Keratinocyte (primary cell): ENCODE measurements around the gene TMEM238L. TPM values are rescaled to one million over a fixed set of nuclear protein-coding genes. Genes with fewer than 3 reads are reported as not detected.

Source experiments
- DNase-seq: peaks from one replicate; pipeline ENCODE4 v3.0.0-alpha.2; 2011; ENCODE audit warnings: low read depth, missing footprints, low spot score
- FAIRE-seq: peaks from 2 replicates; lab custom pipeline; 2011; peaks lifted over from hg19 to GRCh38; lab: Jason Lieb, UNC
- H2AFZ ChIP-seq: 2 replicates; pipeline ENCODE4 v1.6.0; 2012; ENCODE audit warnings: low read length, control low read depth, inconsistent platforms; ENCODE audit not compliant: control insufficient read depth
- H3K27ac ChIP-seq: 2 replicates; pipeline ENCODE4 v1.5.1; 2011; ENCODE audit warnings: low read length; ENCODE audit not compliant: control insufficient read depth, insufficient read depth
- H3K27me3 ChIP-seq: 3 replicates; pipeline ENCODE4 v1.6.0; 2011; ENCODE audit warnings: low read length; ENCODE audit not compliant: control insufficient read depth, insufficient read depth; ENCODE audit errors: extremely low read depth
- H3K36me3 ChIP-seq, 2 experiments: 2 replicates in 1 of 2; 3 replicates in 1 of 2; pipeline ENCODE4 v1.5.1; 2011; ENCODE audit warnings: low read length in 2 of 2, mild to moderate bottlenecking in 1 of 2; ENCODE audit not compliant: control insufficient read depth in 2 of 2, insufficient read depth in 2 of 2; ENCODE audit errors: extremely low read depth in 1 of 2
- H3K4me1 ChIP-seq: 3 replicates; pipeline ENCODE4 v1.5.1; 2011; ENCODE audit warnings: low read length; ENCODE audit not compliant: control insufficient read depth, insufficient read depth; ENCODE audit errors: extremely low read depth
- H3K4me2 ChIP-seq: 3 replicates; pipeline ENCODE4 v1.6.0; 2011; ENCODE audit warnings: low read depth, low read length; ENCODE audit not compliant: control insufficient read depth, insufficient read depth; ENCODE audit errors: extremely low read depth
- H3K4me3 ChIP-seq, 3 experiments: fragments of 200-600 bp in 1 of 3; sonication (generic) in 1 of 3; 2 replicates in 2 of 3; 3 replicates in 1 of 3; pipeline ENCODE4 v1.5.1; 2011 to 2016; ENCODE audit warnings: low read length in 3 of 3, mild to moderate bottlenecking in 3 of 3, control low read depth in 2 of 3, inconsistent platforms in 1 of 3, low read depth in 1 of 3, mixed read lengths in 1 of 3, mixed run types in 1 of 3, moderate library complexity in 1 of 3; ENCODE audit not compliant: control insufficient read depth in 2 of 3, insufficient read depth in 2 of 3; ENCODE audit errors: extremely low read depth in 1 of 3
- H3K79me2 ChIP-seq: 2 replicates; pipeline ENCODE4 v1.6.0; 2012; ENCODE audit warnings: low read length; ENCODE audit not compliant: control insufficient read depth, insufficient read depth
- H3K9ac ChIP-seq: 3 replicates; pipeline ENCODE4 v1.6.0; 2011; ENCODE audit warnings: low read length; ENCODE audit not compliant: control insufficient read depth, insufficient read depth; ENCODE audit errors: extremely low read depth
- H3K9me1 ChIP-seq: 3 replicates; pipeline ENCODE4 v1.6.0; 2011; ENCODE audit warnings: low read length; ENCODE audit not compliant: control insufficient read depth, insufficient read depth; ENCODE audit errors: extremely low read depth
- H3K9me3 ChIP-seq: 2 replicates; pipeline ENCODE4 v1.5.1; 2012; ENCODE audit warnings: low read depth, low read length; ENCODE audit not compliant: control insufficient read depth
- H4K20me1 ChIP-seq: 3 replicates; pipeline ENCODE4 v1.6.0; 2011; ENCODE audit warnings: low read length; ENCODE audit not compliant: control insufficient read depth, insufficient read depth; ENCODE audit errors: extremely low read depth
- EZH2 ChIP-seq: IDR thresholded peaks from one replicate; pipeline ENCODE4 v1.6.1; 2012; ENCODE audit warnings: inconsistent platforms, mild to moderate bottlenecking, low read length, moderate library complexity
- dilution Hi-C: fragments of 300-500 bp; cut with MboI; formaldehyde crosslinking; loops from one replicate; pipeline ENCODE4 v1.7.0; 2020; ENCODE audit warnings: low sequenced_read_pairs; ENCODE audit not compliant: extremely low pct_ligation_motif_present
- polyA plus RNA-seq, 5 experiments: library from polyadenylated mRNA; depleted of rRNA in 3 of 5; stranded (reverse) in 3 of 5; stranded (forward) in 1 of 5; unstranded in 1 of 5; fragments of >200 nt; gene quantifications; 1 replicate in 1 of 5; 2 replicates in 3 of 5; 3 replicates in 1 of 5; pipeline versions ENCODE4 v1.2.1 to v1.2.3, GENCODE V29; 2011 to 2012; ENCODE audit warnings: missing spikeins in 2 of 5, low read depth in 1 of 5, low replicate concordance in 1 of 5
- TF ChIP-seq, protein P1 (sequence below), 3 experiments: IDR thresholded peaks in 1 of 3; conservative IDR thresholded peaks in 1 of 3; optimal IDR thresholded peaks in 1 of 3; 2 replicates in 2 of 3; 3 replicates in 1 of 3; pipeline versions ENCODE3 to v1.5.1; 2011; ENCODE audit warnings: low read length in 3 of 3, mild to moderate bottlenecking in 3 of 3, moderate library complexity in 2 of 3, control low read depth in 1 of 3, inconsistent platforms in 1 of 3; ENCODE audit not compliant: insufficient read depth in 2 of 3; ENCODE audit errors: extremely low read depth in 1 of 3

TMEM238L gene
- polyA plus RNA-seq, 1 donor (not counting 4 experiments of a cell fraction or from before 2014, with no cell fraction given): not detected

GRCh38 chr17:10836966-10837590 is 33.2 kb upstream of the TMEM238L start:
- no peak overlapping the region for H3K4me3 ChIP-seq
- peaks cover 5% of the 10 kb centered on the region for H3K27me3 ChIP-seq
- H3K79me2 ChIP-seq: no peaks in the 10 kb centered on the region
- H3K4me1 ChIP-seq: no peaks in the 10 kb centered on the region
- no peaks in the 10 kb centered on the region for H3K36me3 ChIP-seq
- no peak overlapping the region for H3K4me2 ChIP-seq
- no peak overlapping the region for H3K27ac ChIP-seq
- no peaks in the 10 kb centered on the region for H3K9me3 ChIP-seq
- no peak for DNase-seq
- no peak overlapping the region for H3K9ac ChIP-seq
- TF ChIP-seq EZH2: no peak
- FAIRE-seq: no peak
- no peaks in the 10 kb centered on the region for H3K9me1 ChIP-seq
- H2AFZ ChIP-seq: no peak overlapping the region
- H4K20me1 ChIP-seq: no peaks in the 10 kb centered on the region
- dilution Hi-C loops: no loop called here

DNA sequence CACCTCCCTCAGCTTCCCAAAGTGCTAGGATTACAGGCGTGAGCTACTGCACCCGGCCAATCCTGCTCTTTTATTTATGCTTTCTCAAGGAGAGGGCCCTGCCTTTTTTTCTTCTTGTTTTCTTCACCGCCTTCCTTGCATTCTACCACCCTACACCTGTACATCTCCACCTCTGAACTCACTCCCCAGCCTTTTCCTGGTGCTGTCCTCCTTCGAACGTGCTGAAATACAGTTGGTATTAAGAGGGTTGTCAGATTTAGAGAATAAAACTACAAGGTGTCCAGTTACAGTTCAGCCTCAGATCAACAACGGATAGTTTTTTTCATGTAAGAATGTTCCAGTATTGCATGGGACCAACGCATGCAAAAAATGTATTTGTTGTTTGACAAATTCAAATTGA is 32.2 kb upstream of the TMEM238L start:
- DNase-seq (no peak), FAIRE-seq (no peak)
- Histone ChIP-seq H3K27me3 (peaks cover 5% of the 10 kb centered on the region), H3K9me3 (no peaks in the 10 kb centered on the region), H3K4me1 (no peaks in the 10 kb centered on the region), H3K4me3 (no peak overlapping the region), H3K36me3 (no peaks in the 10 kb centered on the region), H3K27ac (no peak overlapping the region), H3K79me2 (no peaks in the 10 kb centered on the region), H4K20me1 (no peaks in the 10 kb centered on the region), H3K4me2 (no peak overlapping the region), H3K9me1 (no peaks in the 10 kb centered on the region), H3K9ac (no peak overlapping the region), H2AFZ (no peak overlapping the region)
- dilution Hi-C loops: no loop called here
- TF ChIP-seq EZH2: no peak
- TF ChIP-seq, protein P1, sequence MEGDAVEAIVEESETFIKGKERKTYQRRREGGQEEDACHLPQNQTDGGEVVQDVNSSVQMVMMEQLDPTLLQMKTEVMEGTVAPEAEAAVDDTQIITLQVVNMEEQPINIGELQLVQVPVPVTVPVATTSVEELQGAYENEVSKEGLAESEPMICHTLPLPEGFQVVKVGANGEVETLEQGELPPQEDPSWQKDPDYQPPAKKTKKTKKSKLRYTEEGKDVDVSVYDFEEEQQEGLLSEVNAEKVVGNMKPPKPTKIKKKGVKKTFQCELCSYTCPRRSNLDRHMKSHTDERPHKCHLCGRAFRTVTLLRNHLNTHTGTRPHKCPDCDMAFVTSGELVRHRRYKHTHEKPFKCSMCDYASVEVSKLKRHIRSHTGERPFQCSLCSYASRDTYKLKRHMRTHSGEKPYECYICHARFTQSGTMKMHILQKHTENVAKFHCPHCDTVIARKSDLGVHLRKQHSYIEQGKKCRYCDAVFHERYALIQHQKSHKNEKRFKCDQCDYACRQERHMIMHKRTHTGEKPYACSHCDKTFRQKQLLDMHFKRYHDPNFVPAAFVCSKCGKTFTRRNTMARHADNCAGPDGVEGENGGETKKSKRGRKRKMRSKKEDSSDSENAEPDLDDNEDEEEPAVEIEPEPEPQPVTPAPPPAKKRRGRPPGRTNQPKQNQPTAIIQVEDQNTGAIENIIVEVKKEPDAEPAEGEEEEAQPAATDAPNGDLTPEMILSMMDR (optimal IDR thresholded peaks at IDR 0.05 in 1 of 3, IDR thresholded peaks at IDR 0.05 in 1 of 3, conservative IDR thresholded peaks at IDR 0.05 in 1 of 3; ENCODE audit: extremely low read depth in 1 of 3, insufficient read depth in 2 of 3, low read length in 3 of 3): no peak

DNA sequence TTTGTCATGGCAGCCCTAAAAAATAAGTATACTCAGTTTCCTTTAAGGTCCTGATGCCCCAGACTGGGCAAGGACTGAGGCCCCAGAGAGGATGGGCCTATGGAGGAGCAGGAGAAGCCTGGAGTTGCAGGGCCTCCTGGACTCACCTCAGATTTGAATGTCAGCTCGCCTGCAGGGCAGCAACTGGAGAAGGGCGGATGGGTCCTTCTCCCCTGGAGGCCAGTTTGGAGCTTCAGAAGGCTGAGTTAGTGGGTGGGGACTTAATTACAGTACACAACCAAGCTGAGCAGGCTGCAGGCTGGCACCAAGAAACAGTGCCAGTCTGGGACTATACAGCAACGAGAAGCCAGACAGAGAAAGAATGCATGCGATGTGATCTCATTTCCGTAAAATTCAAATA is 27.8 kb upstream of the TMEM238L start:
- Histone ChIP-seq H3K4me3 (no peak overlapping the region), H3K36me3 (no peaks in the 10 kb centered on the region), H3K9ac (no peak overlapping the region), H3K27me3 (no peaks in the 10 kb centered on the region), H2AFZ (no peak overlapping the region), H3K79me2 (no peaks in the 10 kb centered on the region), H3K4me1 (no peaks in the 10 kb centered on the region), H3K4me2 (no peak overlapping the region), H3K27ac (no peak overlapping the region), H3K9me1 (no peaks in the 10 kb centered on the region), H4K20me1 (no peaks in the 10 kb centered on the region), H3K9me3 (no peaks in the 10 kb centered on the region)
- no peak for FAIRE-seq
- TF ChIP-seq EZH2: no peak
- TF ChIP-seq, protein P1 (optimal IDR thresholded peaks at IDR 0.05 in 1 of 3, IDR thresholded peaks at IDR 0.05 in 1 of 3, conservative IDR thresholded peaks at IDR 0.05 in 1 of 3; ENCODE audit: extremely low read depth in 1 of 3, insufficient read depth in 2 of 3, low read length in 3 of 3): no peak
- dilution Hi-C loops: no loop called here
- no peak for DNase-seq
